B cell (primary cell): Measurements from ENCODE around the gene C10orf105. TPM values are rescaled to one million over a fixed set of nuclear protein-coding genes. Genes with fewer than 3 reads are reported as not detected.

ENCODE experiments used
- ATAC-seq: fragments of 200-7000 bp; cut with Tn5 transposase; one replicate; pipeline ENCODE4 v1.10.0; 2021; ENCODE audit warnings: low read depth, mild to moderate bottlenecking, moderate number of reproducible peaks, moderate library complexity
- CTCF ChIA-PET: fragments of 350-600 bp; sonication (Branson Sonifier 250); formaldehyde crosslinking; loops from one replicate; lab custom pipeline; 2021; ENCODE audit warnings: antibody characterized with exemption, inconsistent platforms; lab: Charles Lee
- POLR2A ChIA-PET: fragments of 350-600 bp; sonication (Branson Sonifier 250); formaldehyde crosslinking; loops from one replicate; lab custom pipeline; 2021; ENCODE audit warnings: antibody characterized with exemption; lab: Charles Lee
- DNase-seq: peaks from one replicate; pipeline ENCODE4 v3.0.0; 2013
- H2AFZ ChIP-seq: 2 replicates; pipeline ENCODE4 v1.6.1; 2012; ENCODE audit warnings: mild to moderate bottlenecking, low read depth, low read length; ENCODE audit not compliant: insufficient read depth, poor library complexity, severe bottlenecking
- H3K27ac ChIP-seq, 2 donors: 1 replicate in 1 of 2; 2 replicates in 1 of 2; pipeline ENCODE4 v1.5.1; 2012 to 2013; ENCODE audit warnings: low read length in 2 of 2, mild to moderate bottlenecking in 2 of 2, moderate library complexity in 1 of 2
- H3K27me3 ChIP-seq, 4 experiments: fragments of 200-600 bp in 1 of 4; sonication (generic) in 1 of 4; replicated peaks in 1 of 4; 1 replicate in 2 of 4; 2 replicates in 2 of 4; pipeline versions ENCODE4 v1.6.1 to v1.7.0; 2013 to 2016; ENCODE audit warnings: low read length in 3 of 4, mild to moderate bottlenecking in 2 of 4, mixed read lengths in 1 of 4, moderate library complexity in 1 of 4; ENCODE audit not compliant: insufficient read depth in 4 of 4, control insufficient read depth in 3 of 4; ENCODE audit errors: control extremely low read depth in 1 of 4
- H3K36me3 ChIP-seq, 2 experiments: replicated peaks in 1 of 2; 1 replicate in 1 of 2; 2 replicates in 1 of 2; pipeline versions ENCODE4 v1.6.1 to v1.7.1; 2013; ENCODE audit warnings: low read length in 1 of 2; ENCODE audit not compliant: insufficient read depth in 2 of 2, control insufficient read depth in 1 of 2; ENCODE audit errors: control extremely low read depth in 1 of 2, extremely low read depth in 1 of 2
- H3K4me1 ChIP-seq, 2 donors: fragments of 200-600 bp in 1 of 2; sonication (generic) in 1 of 2; 1 replicate in 1 of 2; 2 replicates in 1 of 2; pipeline versions ENCODE4 v1.5.1 to v1.6.1; 2013 to 2017; ENCODE audit warnings: low read length in 2 of 2; ENCODE audit not compliant: control insufficient read depth in 2 of 2, insufficient read depth in 2 of 2
- H3K4me2 ChIP-seq: replicated peaks from 2 replicates; pipeline ENCODE3; 2012; ENCODE audit warnings: mild to moderate bottlenecking, low read depth, low read length; ENCODE audit not compliant: poor library complexity, severe bottlenecking
- H3K4me3 ChIP-seq, 5 experiments: fragments of 200-600 bp in 1 of 5; sonication (generic) in 1 of 5; 1 replicate in 3 of 5; 2 replicates in 2 of 5; pipeline versions ENCODE4 v1.5.1 to v1.7.0; 2011 to 2016; ENCODE audit warnings: low read length in 4 of 5, mild to moderate bottlenecking in 4 of 5, low read depth in 2 of 5, control low read depth in 1 of 5, moderate library complexity in 1 of 5; ENCODE audit not compliant: insufficient read depth in 1 of 5; ENCODE audit errors: control extremely low read depth in 1 of 5, extremely low read depth in 1 of 5
- H3K79me2 ChIP-seq: fragments of 200-600 bp; sonication (generic); one replicate; pipeline ENCODE4 v1.6.0; 2016; ENCODE audit warnings: low read length; ENCODE audit not compliant: control insufficient read depth, insufficient read depth
- H3K9ac ChIP-seq: fragments of 200-600 bp; sonication (generic); 2 replicates; pipeline ENCODE4 v1.6.1; 2017; ENCODE audit warnings: mild to moderate bottlenecking, low read length, moderate library complexity
- H3K9me3 ChIP-seq, 3 donors: one replicate each; pipeline versions ENCODE4 v1.6.1 to v1.7.1; 2013; ENCODE audit warnings: low read length in 2 of 3; ENCODE audit not compliant: control insufficient read depth in 2 of 3, insufficient read depth in 1 of 3; ENCODE audit errors: control extremely low read depth in 1 of 3
- H4K20me1 ChIP-seq: 2 replicates; pipeline ENCODE4 v1.6.0; 2012; ENCODE audit warnings: mild to moderate bottlenecking, low read length; ENCODE audit not compliant: insufficient read depth, control insufficient read depth, poor library complexity, severe bottlenecking
- H3K27ac Mint-ChIP-seq: one replicate; pipeline ENCODE4 v1.8.0; 2021; ENCODE audit warnings: mixed read lengths
- H3K27me3 Mint-ChIP-seq: one replicate; pipeline ENCODE4 v1.8.0; 2021; ENCODE audit warnings: mixed read lengths
- H3K4me1 Mint-ChIP-seq: one replicate; pipeline ENCODE4 v1.8.0; 2021; ENCODE audit warnings: mixed read lengths
- H3K4me3 Mint-ChIP-seq: one replicate; pipeline ENCODE4 v1.8.0; 2021; ENCODE audit warnings: mixed read lengths
- H3K9me3 Mint-ChIP-seq: one replicate; pipeline ENCODE4 v1.8.0; 2022; ENCODE audit warnings: mixed read lengths; ENCODE audit not compliant: insufficient read depth
- EZH2 ChIP-seq: IDR thresholded peaks from 2 replicates; pipeline ENCODE4 v1.6.1; 2012; ENCODE audit warnings: borderline replicate concordance, low read depth, mild to moderate bottlenecking, moderate library complexity, low read length; ENCODE audit not compliant: insufficient read depth, poor library complexity, severe bottlenecking
- WGBS: methylation state at CpG from one replicate; pipeline ENCODE4 v1.1.5; 2013; ENCODE audit warnings: missing lambda C conversion rate; ENCODE audit not compliant: insufficient coverage; 5-methylcytosine and 5-hydroxymethylcytosine counted together
- intact Hi-C: fragments of 100-400 bp; cut with micrococcal nuclease; formaldehyde crosslinking; loops from one replicate; pipeline ENCODE4 v1.10.0; 2022
- polyA plus RNA-seq: library from polyadenylated mRNA; depleted of rRNA; stranded (reverse); fragments of >200 nt; gene quantifications from 2 replicates; pipeline ENCODE4 v1.2.3, GENCODE V29; 2012
- total RNA-seq, 2 donors: library from RNA; stranded (reverse); fragments of 120-200 nt in 1 of 2; gene quantifications; 1 replicate in 1 of 2; 2 replicates in 1 of 2; pipeline versions ENCODE4 v1.2.3 to v1.2.4, GENCODE V29; 2013 to 2022
- TF ChIP-seq, protein P1 (sequence below): fragments of 200-600 bp; IDR thresholded peaks from one replicate; pipeline ENCODE4 v1.8.0; 2022; ENCODE audit warnings: antibody characterized with exemption, mild to moderate bottlenecking

The C10orf105 gene
- total and polyA plus RNA-seq, 2 donors (not counting 1 experiment from before 2014, with no cell fraction given), result 0.03 TPM; not detected in 1

DNA sequence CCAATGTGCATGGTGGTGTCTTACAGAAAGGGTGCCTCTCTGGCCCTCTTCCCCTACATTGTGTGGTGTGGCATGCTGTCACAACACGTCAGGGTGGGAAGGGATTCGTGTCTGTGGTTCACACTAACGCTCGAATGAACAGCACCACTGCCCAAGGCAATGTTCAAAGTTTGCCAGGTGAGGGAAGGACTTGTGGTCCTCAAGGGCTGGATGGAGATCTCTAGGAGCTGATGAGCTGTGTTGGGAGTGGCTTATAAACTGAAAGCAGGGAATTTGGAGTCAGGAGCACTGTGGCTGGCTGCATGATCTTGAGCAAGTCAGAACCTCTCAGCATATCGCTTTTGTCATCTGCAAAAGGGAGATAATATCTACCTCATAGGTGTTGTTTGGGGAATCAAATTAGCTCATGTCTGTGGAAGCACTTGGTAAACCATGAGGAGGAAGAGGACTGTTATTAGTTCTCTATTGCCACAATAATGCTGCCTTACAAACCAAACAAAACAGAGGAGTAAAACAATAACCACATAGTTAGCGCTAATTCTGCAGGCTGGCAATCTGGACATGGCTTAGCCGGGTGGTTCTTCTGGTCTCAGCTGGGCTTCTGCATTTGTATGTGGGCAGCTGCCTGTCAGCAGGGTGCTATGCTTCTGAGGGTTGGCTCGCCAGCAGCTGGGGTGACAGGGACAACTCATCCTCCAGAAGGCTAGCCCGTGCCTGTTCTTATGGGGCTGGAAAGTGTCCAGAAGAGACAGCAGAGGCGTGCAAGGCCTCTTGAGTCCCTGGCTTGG, 22.9 kb upstream of the C10orf105 start:
- peaks cover 0 to 6% (median 0%) of the 10 kb centered on the region in 3 donors for H3K9me3 ChIP-seq
- H3K9ac ChIP-seq, result no peak overlapping the region
- intact Hi-C loops, result no loop called here
- H3K9me3 Mint-ChIP-seq, result no peaks in the 10 kb centered on the region
- peaks cover 69% of the 10 kb centered on the region for H3K4me1 Mint-ChIP-seq
- H2AFZ ChIP-seq, result no peak overlapping the region
- WGBS, result 56% methylated on average over 6 of the region's 10 CpGs
- peak overlapping the region; percentile 50 for H3K27ac Mint-ChIP-seq
- H3K27me3 Mint-ChIP-seq, result no peaks in the 10 kb centered on the region
- peak overlapping the region; percentile 21 for H3K4me3 Mint-ChIP-seq
- no peaks in the 10 kb centered on the region for H4K20me1 ChIP-seq
- no peaks in the 10 kb centered on the region for H3K36me3 ChIP-seq
- ChIA-PET CTCF (interaction anchor here (0.9 to 2.0 kb wide), 9 partner anchors 9 to 154 kb away, joined by 3 to 6 read pairs (median 4); no protein-coding TSS in a partner anchor), POLR2A (no interaction called here)
- TF ChIP-seq EZH2, result no peak
- TF ChIP-seq, protein P1, sequence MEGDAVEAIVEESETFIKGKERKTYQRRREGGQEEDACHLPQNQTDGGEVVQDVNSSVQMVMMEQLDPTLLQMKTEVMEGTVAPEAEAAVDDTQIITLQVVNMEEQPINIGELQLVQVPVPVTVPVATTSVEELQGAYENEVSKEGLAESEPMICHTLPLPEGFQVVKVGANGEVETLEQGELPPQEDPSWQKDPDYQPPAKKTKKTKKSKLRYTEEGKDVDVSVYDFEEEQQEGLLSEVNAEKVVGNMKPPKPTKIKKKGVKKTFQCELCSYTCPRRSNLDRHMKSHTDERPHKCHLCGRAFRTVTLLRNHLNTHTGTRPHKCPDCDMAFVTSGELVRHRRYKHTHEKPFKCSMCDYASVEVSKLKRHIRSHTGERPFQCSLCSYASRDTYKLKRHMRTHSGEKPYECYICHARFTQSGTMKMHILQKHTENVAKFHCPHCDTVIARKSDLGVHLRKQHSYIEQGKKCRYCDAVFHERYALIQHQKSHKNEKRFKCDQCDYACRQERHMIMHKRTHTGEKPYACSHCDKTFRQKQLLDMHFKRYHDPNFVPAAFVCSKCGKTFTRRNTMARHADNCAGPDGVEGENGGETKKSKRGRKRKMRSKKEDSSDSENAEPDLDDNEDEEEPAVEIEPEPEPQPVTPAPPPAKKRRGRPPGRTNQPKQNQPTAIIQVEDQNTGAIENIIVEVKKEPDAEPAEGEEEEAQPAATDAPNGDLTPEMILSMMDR, result no peak
- H3K4me3 ChIP-seq, result no peak overlapping the region
- no peak overlapping the region for H3K27ac ChIP-seq
- no peak for ATAC-seq
- no peaks in the 10 kb centered on the region for H3K79me2 ChIP-seq
- H3K27me3 ChIP-seq, result no peaks in the 10 kb centered on the region
- no peak overlapping the region for H3K4me2 ChIP-seq
- DNase-seq, result no peak
- peaks cover 28 to 68% of the 10 kb centered on the region in 2 donors for H3K4me1 ChIP-seq

DNA sequence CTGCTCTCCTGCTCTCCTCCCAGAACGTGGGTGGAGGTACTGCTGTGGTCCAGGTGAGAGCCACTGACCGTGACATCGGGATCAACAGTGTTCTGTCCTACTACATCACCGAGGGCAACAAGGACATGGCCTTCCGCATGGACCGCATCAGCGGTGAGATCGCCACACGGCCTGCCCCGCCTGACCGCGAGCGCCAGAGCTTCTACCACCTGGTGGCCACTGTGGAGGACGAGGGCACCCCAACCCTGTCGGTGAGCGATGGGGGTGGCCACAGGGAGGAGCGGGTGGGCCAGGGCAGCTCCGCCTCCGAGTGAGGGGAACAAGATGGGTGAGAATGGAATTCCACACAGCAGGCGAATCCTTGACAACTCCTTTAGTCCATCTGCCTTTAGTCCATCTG, 22.1 kb upstream of the C10orf105 start:
- peaks cover 68% of the 10 kb centered on the region for H3K4me1 Mint-ChIP-seq
- Histone ChIP-seq H3K27ac (no peak overlapping the region), H3K36me3 (no peaks in the 10 kb centered on the region), H3K79me2 (no peaks in the 10 kb centered on the region), H3K9ac (no peak overlapping the region), H4K20me1 (no peaks in the 10 kb centered on the region), H3K4me1 (peaks cover 27 to 67% of the 10 kb centered on the region in 2 donors), H3K4me2 (no peak overlapping the region), H3K9me3 (peaks cover 0 to 3% (median 0%) of the 10 kb centered on the region in 3 donors), H3K4me3 (no peak overlapping the region), H3K27me3 (no peaks in the 10 kb centered on the region), H2AFZ (no peak overlapping the region)
- CTCF ChIA-PET, result interaction anchor here (1.0 to 2.0 kb wide), 4 partner anchors 12 to 155 kb away, joined by 3 to 6 read pairs (median 4); no protein-coding TSS in a partner anchor
- intact Hi-C loops, result no loop called here
- H3K27ac Mint-ChIP-seq, result peak overlapping the region; percentile 50
- no peaks in the 10 kb centered on the region for H3K27me3 Mint-ChIP-seq
- H3K9me3 Mint-ChIP-seq, result no peaks in the 10 kb centered on the region
- no peak for ATAC-seq
- no peak for DNase-seq
- no peak overlapping the region for H3K4me3 Mint-ChIP-seq
- TF ChIP-seq, protein P1, result no peak
- POLR2A ChIA-PET, result interaction anchor here (0.6 kb wide), 1 partner anchor 70 kb away, joined by 5 read pairs; no protein-coding TSS in a partner anchor
- 94% methylated on average over 14 of the region's 20 CpGs for WGBS
